Stimulated activated CD4-positive, alpha-beta T cell treated with anti-CD3 and anti-CD28 coated beads, Interleukin-12 subunit alpha, Interleukin-12 subunit beta, amount 100 ng/mL, for 48 hours (primary cell): ENCODE results near the gene PPID.
A peak's percentile ranks its signal among the peaks of the same experiment; 100 is the strongest.
"Not testable (repeated sequence)": the region's sequence is repeated elsewhere in the genome, so short reads cannot be mapped to it uniquely, and the experiment has no call there.

ENCODE experiments used
- DNase-seq, 3 donors: peaks; one replicate each; pipeline ENCODE4 v3.0.0-alpha.2; 2020; ENCODE audit warnings: low read depth in 2 of 3, low spot score in 1 of 3

Gene PPID

GRCh38 chr4:158722917-158723793 lies at the start of gene PPID:
Gene PPID (minus strand): TSS chr4:158723396. CDS start chr4:158723288, 108 bp downstream.
- DNase-seq = peak; percentile 75 to 79 (median 75)

- no peak for DNase-seq
Measured at GRCh38 chr4:158771776-158772175, 48.6 kb upstream of the PPID start.

GRCh38 chr4:158770671-158771070 lies 47.5 kb upstream of the PPID start:
- no peak for DNase-seq

GRCh38 chr4:158769175-158769921 lies 46.2 kb upstream of the PPID start:
- peak in 2 of 3 donors; percentile 16 to 18 for DNase-seq

- peak; percentile 19 to 57 (median 27) for DNase-seq
Measured at GRCh38 chr4:158768555-158769174, 45.5 kb upstream of the PPID start, which contains the start of gene FNIP2. Gene FNIP2 (plus strand): TSS chr4:158769026. CDS start chr4:158769213, 187 bp downstream.

- DNase-seq = no peak
Measured at GRCh38 chr4:158767451-158767850, 44.3 kb upstream of the PPID start.

GRCh38 chr4:158766434-158767044 lies 43.3 kb upstream of the PPID start:
- no peak for DNase-seq

- no peak for DNase-seq
Measured at GRCh38 chr4:158763462-158763861, 40.3 kb upstream of the PPID start.

GRCh38 chr4:158762553-158762952 lies 39.4 kb upstream of the PPID start:
- DNase-seq = no peak

- DNase-seq = no peak
Measured at GRCh38 chr4:158760866-158761265, 37.7 kb upstream of the PPID start.

- DNase-seq = not testable (repeated sequence)
Measured at GRCh38 chr4:158759539-158759938, 36.3 kb upstream of the PPID start.

GRCh38 chr4:158758703-158759102 lies 35.5 kb upstream of the PPID start:
- DNase-seq = no peak

GRCh38 chr4:158758142-158758541 lies 34.9 kb upstream of the PPID start:
- no peak for DNase-seq

- DNase-seq = no peak
Measured at GRCh38 chr4:158756588-158756987, 33.4 kb upstream of the PPID start.

GRCh38 chr4:158755819-158756218 lies 32.6 kb upstream of the PPID start:
- DNase-seq = not testable (repeated sequence)

- DNase-seq = no peak
Measured at GRCh38 chr4:158754385-158755180, 31.4 kb upstream of the PPID start.

- DNase-seq = no peak
Measured at GRCh38 chr4:158750379-158750778, 27.2 kb upstream of the PPID start.

GRCh38 chr4:158746537-158746936 lies 23.3 kb upstream of the PPID start:
- DNase-seq = not testable (repeated sequence)

GRCh38 chr4:158741326-158742021 lies 18.3 kb upstream of the PPID start:
- no peak for DNase-seq

GRCh38 chr4:158739600-158739999 lies 16.4 kb upstream of the PPID start:
- no peak for DNase-seq
